ENCODE data around the gene IFT81.

DNA sequence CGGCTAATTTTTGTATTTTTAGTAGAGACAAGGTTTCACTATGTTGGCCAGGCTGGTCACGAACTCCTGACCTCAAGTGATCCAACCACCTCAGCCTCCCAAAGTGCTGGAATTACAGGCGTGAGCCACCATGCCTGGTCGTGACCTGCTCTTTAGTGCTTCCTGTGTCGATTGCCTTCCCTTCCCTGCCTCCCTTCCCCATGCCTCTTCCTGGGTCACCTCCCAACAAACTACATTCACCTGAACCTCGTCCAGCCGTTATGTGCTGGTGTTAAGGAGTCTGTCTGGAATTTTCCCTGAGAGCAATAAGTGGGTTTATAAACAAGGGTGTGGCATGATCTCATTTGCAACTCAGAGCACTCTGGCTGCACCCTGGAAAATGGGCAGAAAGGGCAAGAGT, 43.7 kb upstream of the IFT81 start:
- TF ChIP-seq POLR2AphosphoS5 (IDR thresholded peaks at IDR 0.05; ENCODE audit: low read depth, low read length) (no peak), POLR2A (IDR thresholded peaks at IDR 0.05; ENCODE audit: low read depth, low read length) (no peak), TAF1 (IDR thresholded peaks at IDR 0.05; ENCODE audit: borderline replicate concordance, low read depth, low read length) (no peak)

All from GM12892 (cell line).